LNCAP (cell line): Measurements from ENCODE around the gene MYO18B.

Experiments used
- TF ChIP-seq, protein P1 (sequence below): fragments of 450-650 bp; IDR thresholded peaks from 2 replicates; pipeline ENCODE4 v1.5.1; 2017; ENCODE audit warnings: mild to moderate bottlenecking

Gene MYO18B

GRCh38 chr22:26064048-26064447, 322.1 kb downstream of the MYO18B start:
- TF ChIP-seq, protein P1, sequence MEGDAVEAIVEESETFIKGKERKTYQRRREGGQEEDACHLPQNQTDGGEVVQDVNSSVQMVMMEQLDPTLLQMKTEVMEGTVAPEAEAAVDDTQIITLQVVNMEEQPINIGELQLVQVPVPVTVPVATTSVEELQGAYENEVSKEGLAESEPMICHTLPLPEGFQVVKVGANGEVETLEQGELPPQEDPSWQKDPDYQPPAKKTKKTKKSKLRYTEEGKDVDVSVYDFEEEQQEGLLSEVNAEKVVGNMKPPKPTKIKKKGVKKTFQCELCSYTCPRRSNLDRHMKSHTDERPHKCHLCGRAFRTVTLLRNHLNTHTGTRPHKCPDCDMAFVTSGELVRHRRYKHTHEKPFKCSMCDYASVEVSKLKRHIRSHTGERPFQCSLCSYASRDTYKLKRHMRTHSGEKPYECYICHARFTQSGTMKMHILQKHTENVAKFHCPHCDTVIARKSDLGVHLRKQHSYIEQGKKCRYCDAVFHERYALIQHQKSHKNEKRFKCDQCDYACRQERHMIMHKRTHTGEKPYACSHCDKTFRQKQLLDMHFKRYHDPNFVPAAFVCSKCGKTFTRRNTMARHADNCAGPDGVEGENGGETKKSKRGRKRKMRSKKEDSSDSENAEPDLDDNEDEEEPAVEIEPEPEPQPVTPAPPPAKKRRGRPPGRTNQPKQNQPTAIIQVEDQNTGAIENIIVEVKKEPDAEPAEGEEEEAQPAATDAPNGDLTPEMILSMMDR = no peak

- TF ChIP-seq, protein P1 = no peak
These were observed 323.9 kb downstream of the MYO18B start for GRCh38 chr22:26065847-26066246.

DNA sequence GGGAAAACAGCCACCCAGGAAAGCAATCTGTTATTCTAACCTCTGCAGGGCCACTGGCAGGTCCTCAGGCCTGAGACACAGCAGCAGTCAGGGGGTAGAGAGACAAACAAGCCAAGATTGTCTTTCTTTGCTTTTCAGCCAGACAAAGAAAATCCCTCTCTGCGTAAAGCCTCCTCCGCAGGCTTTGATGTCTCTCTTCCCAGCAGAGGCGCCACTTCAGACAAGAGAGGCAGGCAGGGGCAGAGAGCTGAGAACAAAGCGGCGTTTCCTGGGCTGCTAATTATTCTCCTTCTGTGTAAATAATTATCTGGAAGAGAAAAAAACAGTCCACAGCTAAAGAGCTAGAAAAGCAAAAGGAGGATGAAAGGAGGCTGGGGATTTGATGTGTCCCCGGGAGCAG, 324.5 kb downstream of the MYO18B start:
- TF ChIP-seq, protein P1 = no peak

DNA sequence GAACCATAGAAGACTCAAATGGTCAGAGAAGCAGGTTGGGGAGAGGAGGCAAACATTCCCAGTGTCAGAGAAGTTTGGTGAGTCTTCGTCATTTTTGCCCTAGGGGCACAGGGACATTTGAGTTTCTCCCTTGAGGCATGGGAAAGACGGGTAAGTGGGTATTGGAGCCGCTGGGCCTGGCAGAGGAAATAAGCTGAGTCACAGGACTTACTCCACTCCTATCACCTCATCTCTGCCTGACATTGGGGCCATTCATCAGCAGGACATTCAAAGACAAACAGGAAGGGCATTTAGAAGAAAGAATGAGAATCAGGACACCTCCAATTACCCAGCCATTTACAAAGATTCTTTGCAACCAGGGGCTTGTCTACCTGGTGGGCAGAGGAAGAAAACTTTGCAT, 326.6 kb downstream of the MYO18B start:
- TF ChIP-seq, protein P1 = no peak

DNA sequence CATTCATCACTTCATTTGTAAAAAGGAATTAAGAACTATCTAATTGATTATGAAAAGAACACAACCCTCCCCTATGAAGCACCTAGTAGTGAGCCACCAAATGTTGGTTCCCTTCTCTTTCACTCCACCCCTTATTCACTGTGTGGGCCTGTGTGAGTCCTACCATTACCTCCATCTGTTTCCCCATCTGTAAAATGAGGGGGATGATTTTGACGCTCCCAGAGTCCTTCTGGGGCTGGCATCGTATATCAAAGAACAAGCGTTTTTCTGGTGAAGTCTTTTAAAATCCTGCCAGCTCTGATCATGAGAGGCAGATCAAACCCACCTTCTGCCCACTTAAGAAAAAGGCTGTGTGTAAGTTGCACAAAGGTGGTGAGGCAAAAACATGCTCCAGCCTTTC, 330.6 kb downstream of the MYO18B start:
- TF ChIP-seq, protein P1 = no peak

DNA sequence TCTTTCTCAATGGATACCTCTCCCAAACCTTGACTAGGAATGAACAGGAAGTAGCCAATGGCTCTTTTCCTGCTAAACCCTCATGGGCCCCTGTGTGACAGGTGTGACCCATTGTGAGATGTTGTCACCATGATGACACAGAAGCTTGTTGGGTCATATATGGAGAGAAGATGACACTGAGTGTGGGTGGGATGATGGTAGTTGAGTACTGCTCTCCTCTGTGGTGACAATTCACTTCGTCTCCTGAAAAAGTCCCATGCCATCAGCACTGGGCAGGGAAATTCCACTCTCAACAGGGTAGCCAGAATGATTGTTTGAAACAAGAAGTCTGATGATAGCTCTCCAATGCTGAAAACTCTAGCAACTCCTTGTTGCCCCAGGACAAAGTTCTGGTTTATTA, 333.3 kb downstream of the MYO18B start:
- TF ChIP-seq, protein P1 = no peak

- TF ChIP-seq, protein P1 = no peak
These were observed 337.0 kb downstream of the MYO18B start for GRCh38 chr22:26079009-26079408.
